Peyer's patch (tissue), 4 donors: Measurements from ENCODE around the gene RCL1. TPM values are rescaled to one million over a fixed set of nuclear protein-coding genes. Genes with fewer than 3 reads are reported as not detected.
A peak's percentile ranks its signal among the peaks of the same experiment; 100 is the strongest.
"Not testable (repeated sequence)": the region's sequence is repeated elsewhere in the genome, so short reads cannot be mapped to it uniquely, and the experiment has no call there.

ENCODE experiments used
- DNase-seq, 3 donors: peaks; one replicate each; pipeline ENCODE4 v3.0.0-alpha.2; 2017 to 2019
- H3K27ac ChIP-seq, 4 donors: fragments of 200-600 bp; sonication (generic); one replicate each; pipeline ENCODE4 v1.5.1; 2016 to 2019
- H3K27me3 ChIP-seq, 2 donors: fragments of 200-600 bp; sonication (generic); one replicate each; pipeline ENCODE4 v1.5.1; 2019
- H3K36me3 ChIP-seq, 3 donors: fragments of 200-600 bp; sonication (generic); one replicate each; pipeline ENCODE4 v1.5.1; 2016 to 2019
- H3K4me1 ChIP-seq, 4 donors: fragments of 200-600 bp; sonication (generic); one replicate each; pipeline ENCODE4 v1.5.1; 2016 to 2019
- H3K4me3 ChIP-seq, 4 donors: fragments of 200-600 bp; sonication (generic); 1 replicate in 3 of 4; 2 replicates in 1 of 4; pipeline ENCODE4 v1.5.1; 2016 to 2019; ENCODE audit warnings: mild to moderate bottlenecking in 1 of 4
- H3K9me3 ChIP-seq, 4 donors: fragments of 200-600 bp; sonication (generic); one replicate each; pipeline ENCODE4 v1.5.1; 2016 to 2019; ENCODE audit warnings: mild to moderate bottlenecking in 1 of 4
- CTCF ChIP-seq, 6 experiments: fragments of 450-650 bp in 4 of 6; fragments of 200-600 bp in 2 of 6; sonication (generic) in 1 of 6; IDR thresholded peaks; one replicate each; pipeline ENCODE4 v1.5.1; 2017 to 2019; ENCODE audit warnings: antibody characterized with exemption in 6 of 6, mild to moderate bottlenecking in 3 of 6, moderate library complexity in 1 of 6
- POLR2A ChIP-seq, 2 donors: fragments of 450-650 bp; IDR thresholded peaks; one replicate each; pipeline ENCODE4 v1.5.1; 2017; ENCODE audit warnings: antibody characterized with exemption in 2 of 2, mild to moderate bottlenecking in 2 of 2, moderate library complexity in 2 of 2
- total RNA-seq, 4 donors: library from RNA; depleted of rRNA; stranded (reverse); fragments of >200 nt; gene quantifications; one replicate each; pipeline ENCODE4 v1.1.0, GENCODE V29; 2016

Gene RCL1
- 10 to 100 TPM in 3 of 4 donors, 1 to 10 TPM in 1; 7.4 to 28.1 (median 19.5) TPM for total RNA-seq

GRCh38 chr9:4792572-4793458 is at the start of gene RCL1:
Gene RCL1 (plus strand): TSS chr9:4792944. CDS start chr9:4793092, 148 bp downstream.
- TF ChIP-seq CTCF (IDR thresholded peaks at IDR 0.05) (no peak), POLR2A (IDR thresholded peaks at IDR 0.05) (peak; percentile 26 to 58)
- H3K4me3 ChIP-seq: peak within 1 kb of the TSS; percentile 72 to 98 (median 88)
- DNase-seq: peak; percentile 91 to 98 (median 98)
- H3K4me1 ChIP-seq: peaks cover 0 to 16% (median 3%) of the 10 kb centered on the region in 4 donors
- no peaks in the 10 kb centered on the region for H3K36me3 ChIP-seq
- H3K27ac ChIP-seq: peak within 1 kb of the TSS; percentile 68 to 91 (median 86)
- no peaks in the 10 kb centered on the region for H3K9me3 ChIP-seq
- H3K27me3 ChIP-seq: no peaks in the 10 kb centered on the region

- Histone ChIP-seq H3K4me1 (peaks cover 0 to 19% (median 0%) of the 10 kb centered on the region in 4 donors), H3K27me3 (no peaks in the 10 kb centered on the region), H3K4me3 (no peak overlapping the region), H3K9me3 (no peaks in the 10 kb centered on the region), H3K27ac (no peak overlapping the region), H3K36me3 (no peaks in the 10 kb centered on the region)
- TF ChIP-seq POLR2A (IDR thresholded peaks at IDR 0.05) (no peak), CTCF (IDR thresholded peaks at IDR 0.05) (no peak)
- no peak for DNase-seq
Observed at GRCh38 chr9:4743131-4743875, 49.4 kb upstream of the RCL1 start.

- Histone ChIP-seq H3K9me3 (no peaks in the 10 kb centered on the region), H3K4me1 (peaks cover 0 to 10% (median 0%) of the 10 kb centered on the region in 4 donors), H3K27ac (no peak overlapping the region), H3K27me3 (no peaks in the 10 kb centered on the region), H3K36me3 (no peaks in the 10 kb centered on the region), H3K4me3 (no peak overlapping the region)
- TF ChIP-seq POLR2A (IDR thresholded peaks at IDR 0.05) (no peak), CTCF (IDR thresholded peaks at IDR 0.05) (no peak)
- DNase-seq: no peak
Observed at GRCh38 chr9:4746278-4747030, 46.3 kb upstream of the RCL1 start.

- H3K4me3 ChIP-seq: no peak overlapping the region
- H3K27me3 ChIP-seq: no peaks in the 10 kb centered on the region
- TF ChIP-seq POLR2A (IDR thresholded peaks at IDR 0.05) (no peak), CTCF (IDR thresholded peaks at IDR 0.05) (no peak)
- DNase-seq: no peak
- H3K36me3 ChIP-seq: no peaks in the 10 kb centered on the region
- H3K27ac ChIP-seq: no peak overlapping the region
- no peaks in the 10 kb centered on the region for H3K9me3 ChIP-seq
- no peaks in the 10 kb centered on the region for H3K4me1 ChIP-seq
Observed at GRCh38 chr9:4748612-4749011, 44.1 kb upstream of the RCL1 start.

- Histone ChIP-seq H3K4me3 (no peak overlapping the region), H3K36me3 (no peaks in the 10 kb centered on the region), H3K27me3 (no peaks in the 10 kb centered on the region), H3K4me1 (no peaks in the 10 kb centered on the region), H3K9me3 (no peaks in the 10 kb centered on the region), H3K27ac (no peak overlapping the region)
- DNase-seq: no peak
- no peak for TF ChIP-seq POLR2A (IDR thresholded peaks at IDR 0.05)
- TF ChIP-seq CTCF (IDR thresholded peaks at IDR 0.05): peak in 5 of 6 experiments; percentile 34 to 72 (median 61)
Observed at GRCh38 chr9:4750023-4750673, 42.6 kb upstream of the RCL1 start.

GRCh38 chr9:4754530-4754929 is 38.2 kb upstream of the RCL1 start:
- H3K9me3 ChIP-seq, H3K27me3 ChIP-seq, H3K27ac ChIP-seq, H3K36me3 ChIP-seq, DNase-seq, H3K4me1 ChIP-seq, H3K4me3 ChIP-seq: not testable (repeated sequence)
